CD14-positive monocyte (primary cell): ENCODE data around the gene SLC6A14. TPM values are rescaled to one million over a fixed set of nuclear protein-coding genes. Genes with fewer than 3 reads are reported as not detected.

Source experiments
- DNase-seq, 3 donors: peaks; one replicate each; pipeline ENCODE4 v3.0.0-alpha.2; 2011 to 2022
- H2AFZ ChIP-seq: 2 replicates; pipeline ENCODE4 v1.6.0; 2012; ENCODE audit warnings: mild to moderate bottlenecking, low read depth, low read length, inconsistent platforms; ENCODE audit not compliant: insufficient read depth, poor library complexity, severe bottlenecking
- H3K27ac ChIP-seq, 2 donors: 1 replicate in 1 of 2; 2 replicates in 1 of 2; pipeline ENCODE4 v1.5.1; 2012 to 2013; ENCODE audit warnings: low read length in 2 of 2, control low read depth in 1 of 2, inconsistent platforms in 1 of 2, low read depth in 1 of 2, mild to moderate bottlenecking in 1 of 2
- H3K27me3 ChIP-seq, 2 donors: one replicate each; pipeline versions ENCODE4 v1.6.0 to v1.6.1; 2011 to 2013; ENCODE audit warnings: low read length in 2 of 2; ENCODE audit not compliant: control insufficient read depth in 2 of 2, insufficient read depth in 2 of 2
- H3K36me3 ChIP-seq, 2 donors: replicated peaks in 1 of 2; 1 replicate in 1 of 2; 2 replicates in 1 of 2; pipeline versions ENCODE4 v1.5.1 to v1.6.1; 2012 to 2013; ENCODE audit warnings: low read length in 2 of 2, control low read depth in 1 of 2, inconsistent platforms in 1 of 2, mild to moderate bottlenecking in 1 of 2; ENCODE audit not compliant: insufficient read depth in 2 of 2, control insufficient read depth in 1 of 2
- H3K4me1 ChIP-seq, 2 donors: 1 replicate in 1 of 2; 2 replicates in 1 of 2; pipeline versions ENCODE4 v1.5.1 to v1.6.1; 2012 to 2013; ENCODE audit warnings: low read length in 2 of 2, control low read depth in 1 of 2, inconsistent platforms in 1 of 2, mild to moderate bottlenecking in 1 of 2, moderate library complexity in 1 of 2; ENCODE audit not compliant: insufficient read depth in 2 of 2, control insufficient read depth in 1 of 2
- H3K4me2 ChIP-seq: replicated peaks from 2 replicates; pipeline ENCODE3; 2012; ENCODE audit warnings: low read length, moderate library complexity, mild to moderate bottlenecking; ENCODE audit not compliant: poor library complexity, severe bottlenecking; ENCODE audit errors: extremely low read depth
- H3K4me3 ChIP-seq, 3 experiments: fragments of 200-600 bp in 1 of 3; sonication (generic) in 1 of 3; replicated peaks in 1 of 3; 1 replicate in 2 of 3; 2 replicates in 1 of 3; pipeline ENCODE4 v1.5.1; 2011 to 2013; ENCODE audit warnings: low read length in 3 of 3, mild to moderate bottlenecking in 3 of 3, control low read depth in 2 of 3, low read depth in 2 of 3, inconsistent platforms in 1 of 3, moderate library complexity in 1 of 3
- H3K79me2 ChIP-seq: 2 replicates; pipeline ENCODE4 v1.6.0; 2012; ENCODE audit warnings: mild to moderate bottlenecking, control low read depth, inconsistent platforms, low read length, moderate library complexity; ENCODE audit not compliant: insufficient read depth
- H3K9ac ChIP-seq: 2 replicates; pipeline ENCODE4 v1.6.0; 2017; ENCODE audit warnings: low read length, mild to moderate bottlenecking; ENCODE audit not compliant: insufficient read depth, poor library complexity, severe bottlenecking
- H3K9me3 ChIP-seq, 2 donors: replicated peaks in 1 of 2; 1 replicate in 1 of 2; 2 replicates in 1 of 2; pipeline versions ENCODE4 v1.5.1 to v1.6.1; 2012 to 2013; ENCODE audit warnings: low read length in 2 of 2, control low read depth in 1 of 2; ENCODE audit not compliant: control insufficient read depth in 1 of 2, insufficient read depth in 1 of 2
- H4K20me1 ChIP-seq: 2 replicates; pipeline ENCODE4 v1.6.0; 2012; ENCODE audit warnings: mild to moderate bottlenecking, low read length, control low read depth, moderate library complexity; ENCODE audit not compliant: insufficient read depth
- H3K27ac Mint-ChIP-seq, 7 donors: one replicate each; pipeline ENCODE4 v1.8.0; 2020; ENCODE audit warnings: mild to moderate bottlenecking in 7 of 7, mixed read lengths in 7 of 7, moderate library complexity in 6 of 7, inconsistent platforms in 2 of 7
- H3K27me3 Mint-ChIP-seq, 3 donors: one replicate each; pipeline ENCODE4 v1.8.0; 2021 to 2022; ENCODE audit warnings: low read depth in 3 of 3, mild to moderate bottlenecking in 3 of 3, mixed read lengths in 3 of 3, moderate library complexity in 3 of 3, inconsistent platforms in 1 of 3
- H3K36me3 Mint-ChIP-seq, 2 donors: one replicate each; pipeline ENCODE4 v1.8.0; 2020; ENCODE audit warnings: mixed read lengths in 2 of 2, inconsistent platforms in 1 of 2, mild to moderate bottlenecking in 1 of 2
- H3K4me1 Mint-ChIP-seq: one replicate; pipeline ENCODE4 v1.8.0; 2020; ENCODE audit warnings: mild to moderate bottlenecking, mixed read lengths
- H3K4me3 Mint-ChIP-seq, 2 donors: one replicate each; pipeline ENCODE4 v1.8.0; 2020; ENCODE audit warnings: mild to moderate bottlenecking in 2 of 2, mixed read lengths in 2 of 2, moderate library complexity in 1 of 2
- H3K9me3 Mint-ChIP-seq, 7 donors: one replicate each; pipeline ENCODE4 v1.8.0; 2020 to 2022; ENCODE audit warnings: mixed read lengths in 7 of 7, mild to moderate bottlenecking in 6 of 7, moderate library complexity in 6 of 7, inconsistent platforms in 2 of 7
- intact Hi-C, 2 donors: fragments of 100-400 bp; cut with micrococcal nuclease; formaldehyde crosslinking; loops; one replicate each; pipeline versions ENCODE4 v1.15.0 to v1.15.1; 2023
- polyA plus RNA-seq, 3 donors: library from polyadenylated mRNA; depleted of rRNA in 1 of 3; unstranded in 2 of 3; stranded (reverse) in 1 of 3; fragments of 300-500 nt in 2 of 3; fragments of >200 nt in 1 of 3; fragmentation: Illumina TruSeq in 2 of 3; gene quantifications; 1 replicate in 2 of 3; 2 replicates in 1 of 3; pipeline ENCODE4 v1.2.3, GENCODE V29; 2012 to 2021
- small RNA-seq: library from RNA; depleted of rRNA; stranded (forward); fragments of <200 nt; gene quantifications from one replicate; pipeline ENCODE3, GENCODE V24; 2012; ENCODE audit warnings: low read depth; ENCODE audit not compliant: insufficient read length
- TF ChIP-seq, protein P1 (sequence below): fragments of 200-600 bp; IDR thresholded peaks from one replicate; pipeline ENCODE4 v1.8.0; 2022; ENCODE audit warnings: antibody characterized with exemption, mild to moderate bottlenecking

Gene SLC6A14
- polyA plus RNA-seq, 3 donors = not detected

DNA sequence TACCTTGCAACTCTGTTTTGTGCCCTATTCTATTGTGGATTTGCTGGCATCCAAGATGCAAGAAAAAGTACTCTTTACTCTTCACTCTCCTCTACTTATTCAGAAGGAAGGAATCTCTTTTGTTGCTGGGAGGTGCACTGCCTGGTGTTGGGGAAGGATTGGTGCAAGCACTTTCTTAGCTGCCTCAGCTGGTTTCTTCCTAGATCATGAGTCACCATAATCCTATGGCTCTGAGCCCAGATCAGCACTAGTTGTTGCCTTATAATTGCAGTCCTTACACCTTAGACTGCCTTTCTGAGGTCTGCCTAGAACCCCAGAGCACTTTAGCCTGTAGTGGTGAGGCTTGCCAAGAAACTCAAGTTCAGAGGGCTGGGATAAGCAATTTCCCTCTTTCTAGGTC is 63.4 kb downstream of the SLC6A14 start:
- Histone ChIP-seq H3K4me2 (no peak overlapping the region), H3K36me3 (no peaks in the 10 kb centered on the region), H3K79me2 (no peaks in the 10 kb centered on the region), H4K20me1 (no peaks in the 10 kb centered on the region), H3K9ac (no peak overlapping the region), H3K27ac (no peak overlapping the region), H3K4me1 (no peaks in the 10 kb centered on the region), H2AFZ (no peak overlapping the region), H3K9me3 (no peaks in the 10 kb centered on the region), H3K27me3 (no peaks in the 10 kb centered on the region), H3K4me3 (no peak overlapping the region)
- Mint-ChIP-seq H3K36me3 (no peaks in the 10 kb centered on the region), H3K27me3 (no peaks in the 10 kb centered on the region), H3K9me3 (peaks cover 0 to 3% (median 0%) of the 10 kb centered on the region in 7 donors), H3K4me1 (no peaks in the 10 kb centered on the region), H3K27ac (no peak overlapping the region), H3K4me3 (no peak overlapping the region)
- TF ChIP-seq, protein P1, sequence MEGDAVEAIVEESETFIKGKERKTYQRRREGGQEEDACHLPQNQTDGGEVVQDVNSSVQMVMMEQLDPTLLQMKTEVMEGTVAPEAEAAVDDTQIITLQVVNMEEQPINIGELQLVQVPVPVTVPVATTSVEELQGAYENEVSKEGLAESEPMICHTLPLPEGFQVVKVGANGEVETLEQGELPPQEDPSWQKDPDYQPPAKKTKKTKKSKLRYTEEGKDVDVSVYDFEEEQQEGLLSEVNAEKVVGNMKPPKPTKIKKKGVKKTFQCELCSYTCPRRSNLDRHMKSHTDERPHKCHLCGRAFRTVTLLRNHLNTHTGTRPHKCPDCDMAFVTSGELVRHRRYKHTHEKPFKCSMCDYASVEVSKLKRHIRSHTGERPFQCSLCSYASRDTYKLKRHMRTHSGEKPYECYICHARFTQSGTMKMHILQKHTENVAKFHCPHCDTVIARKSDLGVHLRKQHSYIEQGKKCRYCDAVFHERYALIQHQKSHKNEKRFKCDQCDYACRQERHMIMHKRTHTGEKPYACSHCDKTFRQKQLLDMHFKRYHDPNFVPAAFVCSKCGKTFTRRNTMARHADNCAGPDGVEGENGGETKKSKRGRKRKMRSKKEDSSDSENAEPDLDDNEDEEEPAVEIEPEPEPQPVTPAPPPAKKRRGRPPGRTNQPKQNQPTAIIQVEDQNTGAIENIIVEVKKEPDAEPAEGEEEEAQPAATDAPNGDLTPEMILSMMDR = no peak
- no peak for DNase-seq
- intact Hi-C loops = no loop called here

Small RNA genes lying within 50 kb of the gene (small RNA-seq; reads per million reads assigned to genes)
- gene RNU6-154P = not detected

Other genes starting within 250 kb of the SLC6A14 start
- not detected for gene CT83, start 26.4 kb downstream of the SLC6A14 start, polyA plus RNA-seq